Peyer's patch (tissue), 4 donors: ENCODE data around the gene TPM4.

Experiments
- CTCF ChIP-seq, 6 experiments: fragments of 450-650 bp in 4 of 6; fragments of 200-600 bp in 2 of 6; sonication (generic) in 1 of 6; IDR thresholded peaks; one replicate each; pipeline ENCODE4 v1.5.1; 2017 to 2019; ENCODE audit warnings: antibody characterized with exemption in 6 of 6, mild to moderate bottlenecking in 3 of 6, moderate library complexity in 1 of 6
- POLR2A ChIP-seq, 2 donors: fragments of 450-650 bp; IDR thresholded peaks; one replicate each; pipeline ENCODE4 v1.5.1; 2017; ENCODE audit warnings: antibody characterized with exemption in 2 of 2, mild to moderate bottlenecking in 2 of 2, moderate library complexity in 2 of 2

DNA sequence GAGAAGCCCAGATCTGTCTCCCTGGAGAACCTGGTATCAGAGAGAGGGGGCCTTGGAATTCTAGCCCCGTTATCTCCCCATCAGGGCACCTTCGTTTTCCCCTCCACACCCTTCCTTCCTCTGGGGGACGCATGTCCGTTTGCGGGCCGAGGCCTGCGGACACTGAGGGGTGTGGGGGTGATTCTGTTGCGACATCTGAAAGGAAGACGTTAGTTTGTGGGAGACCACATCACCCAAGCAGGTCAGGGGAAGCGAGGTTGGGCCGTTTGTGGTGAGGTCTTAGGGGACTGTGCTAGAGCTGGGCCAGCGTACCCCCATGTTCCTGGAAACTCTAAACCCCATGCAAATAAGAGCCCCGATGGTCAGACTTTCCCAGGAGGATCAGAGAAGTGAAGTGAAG is 63.5 kb downstream of the TPM4 start:
- no peak for TF ChIP-seq CTCF (IDR thresholded peaks at IDR 0.05)
- TF ChIP-seq POLR2A (IDR thresholded peaks at IDR 0.05): no peak
